ENCODE data around the gene EPN1.
"Not testable (repeated sequence)": the region's sequence is repeated elsewhere in the genome, so short reads cannot be mapped to it uniquely, and the experiment has no call there.

EPN1 gene

GRCh38 chr19:55694656-55695491 lies 19.8 kb downstream of the EPN1 start:
- no peak for DNase-seq

GRCh38 chr19:55695511-55696290 lies 20.7 kb downstream of the EPN1 start:
- no peak for DNase-seq

- no peak for DNase-seq
These were observed 21.5 kb downstream of the EPN1 start for GRCh38 chr19:55696301-55697068.

GRCh38 chr19:55697069-55697440 lies 22.0 kb downstream of the EPN1 start:
- no peak for DNase-seq

GRCh38 chr19:55697698-55698097 lies 22.7 kb downstream of the EPN1 start:
- no peak for DNase-seq

GRCh38 chr19:55698256-55698655 lies 23.2 kb downstream of the EPN1 start:
- DNase-seq, result no peak

GRCh38 chr19:55699221-55699620 lies 24.2 kb downstream of the EPN1 start:
- DNase-seq, result no peak

GRCh38 chr19:55700813-55701212 lies 25.8 kb downstream of the EPN1 start:
- no peak for DNase-seq

- DNase-seq, result no peak
These were observed 27.2 kb downstream of the EPN1 start for GRCh38 chr19:55702131-55702627.

GRCh38 chr19:55703790-55704215 lies 28.8 kb downstream of the EPN1 start:
- peak; percentile 23 for DNase-seq

- no peak for DNase-seq
These were observed 29.6 kb downstream of the EPN1 start for GRCh38 chr19:55704494-55705245.

GRCh38 chr19:55705972-55706371 lies 30.9 kb downstream of the EPN1 start:
- no peak for DNase-seq

GRCh38 chr19:55711719-55712118 lies 36.7 kb downstream of the EPN1 start:
- DNase-seq, result no peak

GRCh38 chr19:55712804-55713631 lies 38.0 kb downstream of the EPN1 start:
- DNase-seq, result no peak

- DNase-seq, result no peak
These were observed 41.5 kb downstream of the EPN1 start for GRCh38 chr19:55716531-55716930.

- no peak for DNase-seq
These were observed 42.2 kb downstream of the EPN1 start for GRCh38 chr19:55717251-55717650.

- DNase-seq, result not testable (repeated sequence)
These were observed 43.1 kb downstream of the EPN1 start for GRCh38 chr19:55717879-55718711.

- no peak for DNase-seq
These were observed 45.3 kb downstream of the EPN1 start for GRCh38 chr19:55720214-55720746.

- DNase-seq, result no peak
These were observed 45.8 kb downstream of the EPN1 start for GRCh38 chr19:55720801-55721200.

GRCh38 chr19:55723491-55723890 lies 48.5 kb downstream of the EPN1 start:
- no peak for DNase-seq

Data from inflammatory macrophage treated with lipopolysaccharide for 4 hours (primary cell).